GM23248 (cell line): Measurements from ENCODE around the gene HARS1. TPM values are rescaled to one million over a fixed set of nuclear protein-coding genes. Genes with fewer than 3 reads are reported as not detected.
"Not testable (repeated sequence)": the region's sequence is repeated elsewhere in the genome, so short reads cannot be mapped to it uniquely, and the experiment has no call there.

Experiments
- DNase-seq: peaks from one replicate; pipeline ENCODE4 v3.0.0-alpha.2; 2015
- H2AFZ ChIP-seq: fragments of 200-600 bp; sonication (generic); 2 replicates; pipeline ENCODE4 v1.6.1; 2016; ENCODE audit warnings: antibody characterized with exemption
- H3F3A ChIP-seq: fragments of 200-600 bp; sonication (generic); 2 replicates; pipeline ENCODE4 v1.6.1; 2016; ENCODE audit warnings: mild to moderate bottlenecking, antibody characterized with exemption, mixed run types; ENCODE audit not compliant: insufficient read depth
- H3K27ac ChIP-seq: fragments of 200-600 bp; sonication (generic); 2 replicates; pipeline ENCODE4 v1.5.1; 2016; ENCODE audit warnings: mild to moderate bottlenecking
- H3K27me3 ChIP-seq: fragments of 200-600 bp; sonication (generic); replicated peaks from 2 replicates; pipeline ENCODE4 v1.6.1; 2016; ENCODE audit warnings: mild to moderate bottlenecking; ENCODE audit not compliant: insufficient read depth
- H3K36me3 ChIP-seq: fragments of 200-600 bp; sonication (generic); 2 replicates; pipeline ENCODE4 v1.6.1; 2016; ENCODE audit warnings: low read depth, mild to moderate bottlenecking
- H3K4me1 ChIP-seq: fragments of 200-600 bp; sonication (generic); 2 replicates; pipeline ENCODE4 v1.6.1; 2016; ENCODE audit warnings: mild to moderate bottlenecking; ENCODE audit not compliant: insufficient read depth
- H3K4me2 ChIP-seq: fragments of 200-600 bp; sonication (generic); one replicate; pipeline ENCODE4 v1.6.1; 2016; ENCODE audit warnings: mild to moderate bottlenecking; ENCODE audit not compliant: unreplicated experiment
- H3K4me3 ChIP-seq: fragments of 200-600 bp; sonication (generic); 2 replicates; pipeline ENCODE4 v1.5.1; 2016; ENCODE audit warnings: mild to moderate bottlenecking
- H3K79me2 ChIP-seq: fragments of 200-600 bp; sonication (generic); 2 replicates; pipeline ENCODE4 v1.6.1; 2016; ENCODE audit warnings: mild to moderate bottlenecking; ENCODE audit not compliant: insufficient read depth
- H3K9ac ChIP-seq: fragments of 200-600 bp; sonication (generic); 2 replicates; pipeline ENCODE4 v1.6.1; 2016; ENCODE audit warnings: mild to moderate bottlenecking
- H3K9me2 ChIP-seq: fragments of 200-600 bp; sonication (generic); 2 replicates; pipeline ENCODE4 v1.6.1; 2016; ENCODE audit warnings: mixed run types, mild to moderate bottlenecking, moderate library complexity; ENCODE audit not compliant: insufficient read depth
- H3K9me3 ChIP-seq: fragments of 200-600 bp; sonication (generic); one replicate; pipeline ENCODE4 v1.6.1; 2017; ENCODE audit warnings: low read depth
- H4K20me1 ChIP-seq: fragments of 200-600 bp; sonication (generic); 2 replicates; pipeline ENCODE4 v1.6.0; 2016; ENCODE audit not compliant: insufficient read depth
- EZH2 ChIP-seq: fragments of 200-600 bp; sonication (generic); IDR thresholded peaks from 2 replicates; pipeline ENCODE4 v1.6.1; 2018; ENCODE audit warnings: antibody characterized with exemption, mild to moderate bottlenecking; ENCODE audit not compliant: insufficient read depth, poor library complexity, severe bottlenecking
- EZH2phosphoT487 ChIP-seq: fragments of 200-600 bp; sonication (generic); IDR thresholded peaks from 2 replicates; pipeline ENCODE4 v1.6.1; 2018; ENCODE audit warnings: antibody characterized with exemption, moderate library complexity, mild to moderate bottlenecking, low read depth; ENCODE audit not compliant: insufficient read depth
- whole genome bisulfite sequencing, 2 experiments: methylation state at CpG; one replicate each; pipeline ENCODE4 v1.1.6; 2015 to 2017; ENCODE audit warnings: low lambda C conversion rate in 2 of 2, low coverage in 1 of 2; ENCODE audit errors: missing lambda C conversion rate in 2 of 2; 5-methylcytosine and 5-hydroxymethylcytosine counted together
- in situ Hi-C: fragments of 300-500 bp; cut with MboI; formaldehyde crosslinking; loops from 2 replicates; pipeline ENCODE4 v1.15.0; 2020
- polyA plus RNA-seq: library from polyadenylated mRNA; unstranded; fragments of >200 nt; fragmentation: Nextera tagmentation; extraction: Ambion mirVana; gene quantifications from 2 replicates; pipeline ENCODE4 v1.2.1, GENCODE V29; 2016
- total RNA-seq: library from RNA; depleted of rRNA; stranded (reverse); fragments of >200 nt; shearing (Covaris generic); gene quantifications from 2 replicates; pipeline ENCODE4 v1.2.3, GENCODE V29; 2014

The HARS1 gene
- total and polyA plus RNA-seq, 2 experiments from 2014 or later = 75.7 to 92.5 TPM

GRCh38 chr5:140647042-140647419 lies 44.1 kb downstream of the HARS1 start:
- Histone ChIP-seq H3K4me3 (peak overlapping the region; percentile 84), H3K4me2 (peak overlapping the region; percentile 88), H4K20me1 (no peaks in the 10 kb centered on the region), H3K79me2 (peaks cover 83% of the 10 kb centered on the region), H3K4me1 (peaks cover 14% of the 10 kb centered on the region), H3K9me2 (no peaks in the 10 kb centered on the region), H3K9me3 (no peaks in the 10 kb centered on the region), H3F3A (no peaks in the 10 kb centered on the region), H3K9ac (peak overlapping the region; percentile 93), H3K27me3 (no peaks in the 10 kb centered on the region), H2AFZ (peak overlapping the region; percentile 85), H3K27ac (peak overlapping the region; percentile 82), H3K36me3 (peaks cover 22% of the 10 kb centered on the region)
- in situ Hi-C loops = no loop called here
- no peak for TF ChIP-seq EZH2
- TF ChIP-seq EZH2phosphoT487 = no peak
- WGBS, 2 experiments = 1% methylated on average over 27 of the region's 27 CpGs
- DNase-seq = peak; percentile 54

GRCh38 chr5:140642718-140643117 lies 48.5 kb downstream of the HARS1 start:
- no peak overlapping the region for H2AFZ ChIP-seq
- no peaks in the 10 kb centered on the region for H3F3A ChIP-seq
- H3K36me3 ChIP-seq = no peaks in the 10 kb centered on the region
- no peaks in the 10 kb centered on the region for H4K20me1 ChIP-seq
- no peaks in the 10 kb centered on the region for H3K9me3 ChIP-seq
- no peaks in the 10 kb centered on the region for H3K9me2 ChIP-seq
- peaks cover 7% of the 10 kb centered on the region; the same call in 1 of the 2 replicates for H3K4me1 ChIP-seq
- H3K27ac ChIP-seq = peak overlapping the region; percentile 37
- no peak overlapping the region for H3K4me2 ChIP-seq
- peak; percentile 67 for DNase-seq
- peaks cover 58% of the 10 kb centered on the region for H3K79me2 ChIP-seq
- in situ Hi-C loops = no loop called here
- no peak for TF ChIP-seq EZH2
- no peak overlapping the region for H3K9ac ChIP-seq
- 21 to 26% methylated on average over 3 of the region's 3 CpGs for WGBS, 2 experiments
- H3K4me3 ChIP-seq = no peak overlapping the region
- H3K27me3 ChIP-seq = no peaks in the 10 kb centered on the region

DNA sequence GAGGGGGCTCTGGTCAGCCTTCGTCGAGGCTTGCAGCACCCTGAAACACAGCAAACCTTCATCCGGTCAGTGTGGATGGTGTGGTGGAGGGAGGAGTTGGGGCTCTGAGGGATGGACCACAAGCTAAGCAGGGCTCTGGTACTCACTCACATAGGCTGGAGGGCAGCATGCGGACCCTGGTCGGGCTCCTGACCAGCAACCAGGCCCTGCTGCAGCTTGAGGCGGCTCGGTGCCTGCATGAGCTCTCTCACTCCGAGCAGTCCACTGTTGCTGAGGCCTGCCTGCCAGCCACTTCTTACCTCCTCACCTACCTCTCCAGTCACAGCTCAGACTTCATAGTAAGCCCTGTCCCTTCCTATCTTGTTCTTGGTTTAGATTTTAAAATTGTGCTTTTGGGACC lies 49.5 kb downstream of the HARS1 start:
- in situ Hi-C loops = no loop called here
- Histone ChIP-seq H3K4me2 (no peak overlapping the region), H3K27me3 (no peaks in the 10 kb centered on the region), H2AFZ (no peak overlapping the region), H3F3A (no peaks in the 10 kb centered on the region), H3K4me3 (no peak overlapping the region), H3K9me2 (no peaks in the 10 kb centered on the region), H3K9ac (no peak overlapping the region), H3K79me2 (peaks cover 50% of the 10 kb centered on the region), H3K4me1 (peaks cover 7% of the 10 kb centered on the region; the same call in 1 of the 2 replicates), H3K36me3 (no peaks in the 10 kb centered on the region), H3K27ac (no peak overlapping the region), H3K9me3 (no peaks in the 10 kb centered on the region), H4K20me1 (no peaks in the 10 kb centered on the region)
- no peak for DNase-seq
- no peak for TF ChIP-seq EZH2phosphoT487
- no peak for TF ChIP-seq EZH2
- WGBS, 2 experiments = 88 to 89% methylated on average over 8 of the region's 8 CpGs

- H3K79me2 ChIP-seq = peaks cover 27% of the 10 kb centered on the region
- H3K4me3 ChIP-seq = peak within 1 kb of the TSS; percentile 82
- 0 out of 2 replicates have a peak, but pooled peaks cover 4% of the 10 kb centered on the region for H3F3A ChIP-seq
- H2AFZ ChIP-seq = peak within 1 kb of the TSS; percentile 91
- peak within 1 kb of the TSS; percentile 84 for H3K4me2 ChIP-seq
- in situ Hi-C loops = no loop called here
- peak within 1 kb of the TSS; percentile 69 for H3K27ac ChIP-seq
- H3K9me2 ChIP-seq = no peaks in the 10 kb centered on the region
- H3K9me3 ChIP-seq = no peaks in the 10 kb centered on the region
- WGBS, 2 experiments = 2% methylated on average over 37 to 61 of the region's 63 CpGs
- H3K9ac ChIP-seq = peak within 1 kb of the TSS; percentile 84
- no peak for TF ChIP-seq EZH2phosphoT487
- TF ChIP-seq EZH2 = no peak
- no peaks in the 10 kb centered on the region for H3K36me3 ChIP-seq
- no peaks in the 10 kb centered on the region for H4K20me1 ChIP-seq
- no peaks in the 10 kb centered on the region for H3K4me1 ChIP-seq
- peak; percentile 99 for DNase-seq
- no peaks in the 10 kb centered on the region for H3K27me3 ChIP-seq
Observed at GRCh38 chr5:140639148-140639981, 51.8 kb downstream of the HARS1 start, which contains the start of gene TMCO6. TMCO6 (plus strand) TSS chr5:140639451; CDS start chr5:140639528, 77 bp downstream.

DNA sequence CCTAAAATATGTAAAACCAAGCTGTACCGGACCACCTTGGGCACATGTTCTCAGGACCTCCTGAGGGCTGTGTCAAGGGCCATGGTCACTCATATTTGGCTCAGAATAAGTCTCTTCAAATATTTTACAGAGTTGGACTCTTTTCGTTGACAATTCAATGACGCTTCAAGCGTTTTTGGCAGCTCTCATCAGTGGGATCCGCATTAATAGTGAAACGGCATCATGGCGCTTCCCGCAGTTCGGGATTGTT lies 52.3 kb downstream of the HARS1 start:
- H3K27me3 ChIP-seq, DNase-seq, H3K9me3 ChIP-seq, H4K20me1 ChIP-seq, H3F3A ChIP-seq, in situ Hi-C loops, H3K9me2 ChIP-seq, H3K36me3 ChIP-seq, H3K4me1 ChIP-seq: not testable (repeated sequence)
- Histone ChIP-seq H3K4me2 (peak overlapping the region; percentile 63), H3K79me2 (peaks cover 21% of the 10 kb centered on the region), H3K27ac (peak overlapping the region; percentile 69), H2AFZ (peak overlapping the region; percentile 87), H3K9ac (peak overlapping the region; percentile 84), H3K4me3 (peak overlapping the region; percentile 82)
- WGBS, 2 experiments = 17 to 19% methylated on average over 9 of the region's 9 CpGs
